Smooth muscle cell of the pulmonary artery (primary cell): ENCODE results near the gene NLRX1. TPM values are rescaled to one million over a fixed set of nuclear protein-coding genes. Genes with fewer than 3 reads are reported as not detected.

Experiments used
- total RNA-seq: library from RNA; depleted of rRNA; stranded (reverse); fragments of >200 nt; gene quantifications from 2 replicates; pipeline ENCODE4 v1.2.3, GENCODE V29; 2014

NLRX1 gene
- total RNA-seq: 23.8 and 29.7 TPM in 2 replicates

GRCh38 chr11:119168471-119169281, at the start of gene NLRX1:
NLRX1 (plus strand) TSS chr11:119168725; CDS start chr11:119171404, 2,679 bp downstream.

GRCh38 chr11:119121008-119121810, 47.3 kb upstream of the NLRX1 start, which contains the start of gene HINFP:
HINFP (plus strand) TSS chr11:119121580; CDS start chr11:119126945, 5,365 bp downstream.

GRCh38 chr11:119149018-119149785, 19.3 kb upstream of the NLRX1 start, which contains the start of gene ABCG4:
ABCG4 (plus strand) TSS chr11:119149052; CDS start chr11:119149966, 914 bp downstream.

GRCh38 chr11:119205574-119206510, 37.3 kb downstream of the NLRX1 start, which contains the start of gene CBL:
CBL (plus strand) TSS chr11:119206339; CDS start chr11:119206418, 79 bp downstream.

Other genes with a start within 250 kb of the NLRX1 start
- 59.4 and 59.8 TPM in 2 replicates for gene BCL9L, start 242.8 kb upstream of the NLRX1 start, total RNA-seq
- gene UPK2, start 212.4 kb upstream of the NLRX1 start, total RNA-seq: not detected in 2 replicates
- gene FOXR1, start 197.0 kb upstream of the NLRX1 start, total RNA-seq: not detected in 2 replicates
- gene CENATAC, start 170.6 kb upstream of the NLRX1 start, total RNA-seq: 15.1 and 19.9 TPM in 2 replicates
- gene RPS25, start 150.4 kb upstream of the NLRX1 start, total RNA-seq: 196 and 318 TPM in 2 replicates
- gene TRAPPC4, start 150.0 kb upstream of the NLRX1 start, total RNA-seq: 71.3 and 76.6 TPM in 2 replicates
- gene SLC37A4, start 137.8 kb upstream of the NLRX1 start, total RNA-seq: 9.2 and 10.3 TPM in 2 replicates
- gene HYOU1, start 111.5 kb upstream of the NLRX1 start, total RNA-seq: 152 and 198 TPM in 2 replicates
- gene VPS11, start 100.9 kb upstream of the NLRX1 start, total RNA-seq: 27.8 and 35.3 TPM in 2 replicates
- 7.7 and 12.6 TPM in 2 replicates for gene HMBS, start 83.8 kb upstream of the NLRX1 start, total RNA-seq
- 37.1 and 42.5 TPM in 2 replicates for gene DPAGT1, start 66.9 kb upstream of the NLRX1 start, total RNA-seq
- 4.1 and 8.5 TPM in 2 replicates for gene C2CD2L, start 61.4 kb upstream of the NLRX1 start, total RNA-seq
- 17.1 and 21.2 TPM in 2 replicates for gene HINFP, start 47.1 kb upstream of the NLRX1 start, total RNA-seq
- 0.40 and 1.0 TPM in 2 replicates for gene ABCG4, start 19.7 kb upstream of the NLRX1 start, total RNA-seq
- gene NHERF4, start 16.8 kb downstream of the NLRX1 start, total RNA-seq: not detected in 2 replicates
- 11.9 and 16.2 TPM in 2 replicates for gene CBL, start 37.6 kb downstream of the NLRX1 start, total RNA-seq
- 46.1 and 72.5 TPM in 2 replicates for gene MCAM, start 148.4 kb downstream of the NLRX1 start, total RNA-seq
- 15.2 and 15.6 TPM in 2 replicates for gene RNF26, start 165.8 kb downstream of the NLRX1 start, total RNA-seq
- gene C1QTNF5, start 172.2 kb downstream of the NLRX1 start, total RNA-seq: 15.8 and 24.9 TPM in 2 replicates
- gene MFRP, start 178.0 kb downstream of the NLRX1 start, total RNA-seq: not detected in 2 replicates
- gene USP2, start 213.0 kb downstream of the NLRX1 start, total RNA-seq: 0.33 TPM in 2 replicates